OCI-LY3 (cell line): ENCODE results near the gene BAD.

ENCODE experiments used
- H2AFZ ChIP-seq: fragments of 200-600, 300-600 bp; shearing (Covaris generic); 2 replicates; pipeline ENCODE4 v1.6.0; 2014; ENCODE audit warnings: antibody characterized with exemption, low read depth, low read length
- H3K27ac ChIP-seq: fragments of 200-600, 300-600 bp; sonication (generic); 2 replicates; pipeline ENCODE4 v1.5.1; 2014; ENCODE audit warnings: mild to moderate bottlenecking, low read length, moderate library complexity, mixed read lengths
- H3K27me3 ChIP-seq: fragments of 200-600, 300-600 bp; sonication (generic); 2 replicates; pipeline ENCODE4 v1.6.1; 2014; ENCODE audit warnings: low read depth, low read length, mixed read lengths
- H3K36me3 ChIP-seq: fragments of 200-600, 300-600 bp; sonication (generic); replicated peaks from 2 replicates; pipeline ENCODE3; 2014; ENCODE audit warnings: low read depth, low read length, mixed read lengths
- H3K4me1 ChIP-seq: fragments of 300-600, 200-600 bp; sonication (generic); 2 replicates; pipeline ENCODE4 v1.6.1; 2014; ENCODE audit warnings: low read length, mixed read lengths
- H3K4me2 ChIP-seq: fragments of 200-600, 300-600 bp; sonication (generic); 2 replicates; pipeline ENCODE4 v1.6.1; 2014; ENCODE audit warnings: low read length, mixed read lengths
- H3K4me3 ChIP-seq: fragments of 300-600, 200-600 bp; sonication (generic); 2 replicates; pipeline ENCODE4 v1.5.1; 2014; ENCODE audit warnings: antibody characterized with exemption, mild to moderate bottlenecking, low read length, moderate library complexity
- H3K79me2 ChIP-seq: fragments of 300-600, 200-600 bp; shearing (Covaris generic); 2 replicates; pipeline ENCODE4 v1.6.1; 2014; ENCODE audit warnings: mild to moderate bottlenecking, low read length, mixed read lengths
- H3K9ac ChIP-seq: fragments of 300-600, 200-600 bp; shearing (Covaris generic); 2 replicates; pipeline ENCODE4 v1.6.0; 2014; ENCODE audit warnings: mild to moderate bottlenecking, low read length, moderate library complexity
- H3K9me3 ChIP-seq: fragments of 200-600, 300-600 bp; shearing (Covaris generic); 2 replicates; pipeline ENCODE4 v1.6.1; 2014; ENCODE audit warnings: low read length, mixed read lengths; ENCODE audit not compliant: insufficient read depth
- H4K20me1 ChIP-seq: fragments of 200-600, 300-600 bp; sonication (generic); 2 replicates; pipeline ENCODE4 v1.6.1; 2016; ENCODE audit warnings: low read length, mixed read lengths; ENCODE audit not compliant: insufficient read depth
- EZH2phosphoT487 ChIP-seq: fragments of 200-600 bp; shearing (Covaris generic); IDR thresholded peaks from 2 replicates; pipeline ENCODE4 v1.6.1; 2018; ENCODE audit warnings: antibody characterized with exemption, mixed run types, low read depth
- TF ChIP-seq, protein P1 (sequence below): fragments of 200-600, 300-600 bp; sonication (generic); IDR thresholded peaks from 2 replicates; pipeline ENCODE4 v1.5.1; 2014; ENCODE audit warnings: antibody characterized with exemption, low read length, low read depth

Gene BAD

DNA sequence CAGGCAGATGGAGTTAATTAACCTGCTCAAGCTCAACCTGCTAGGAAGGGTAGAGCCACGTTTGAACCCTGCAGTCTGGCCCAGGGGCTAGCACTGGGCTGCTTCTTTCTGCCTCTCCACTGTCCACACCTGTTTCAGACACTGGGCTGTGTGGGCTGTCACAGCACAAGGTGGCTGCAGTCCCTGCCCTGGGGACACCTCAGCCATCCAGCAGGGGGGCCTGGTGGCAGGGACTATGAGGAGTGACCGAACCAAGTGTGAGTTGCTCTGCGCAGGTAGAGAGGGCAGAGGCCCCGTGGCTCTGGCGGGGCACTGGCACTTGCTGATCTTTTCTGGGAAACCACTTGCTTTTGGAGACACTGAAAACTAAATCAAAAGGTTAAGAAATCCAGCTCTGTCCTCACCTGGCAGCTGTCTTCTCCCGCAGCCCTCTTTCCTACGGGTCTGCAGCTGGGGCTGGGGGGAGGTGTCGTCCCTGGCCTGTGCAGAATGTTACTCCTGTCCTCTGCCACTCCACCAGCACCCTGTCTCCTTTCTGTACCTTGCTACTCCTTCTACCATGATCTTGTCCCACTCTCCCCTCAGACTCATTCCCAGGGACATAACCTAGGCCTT lies 5.8 kb downstream of the BAD start:
- Histone ChIP-seq H3K9ac (no peak overlapping the region), H3K27ac (no peak overlapping the region), H3K79me2 (peaks cover 5% of the 10 kb centered on the region; the same call in 1 of the 2 replicates), H3K9me3 (no peaks in the 10 kb centered on the region), H2AFZ (no peak overlapping the region), H3K27me3 (no peaks in the 10 kb centered on the region), H4K20me1 (no peaks in the 10 kb centered on the region), H3K4me1 (peaks cover 13% of the 10 kb centered on the region; the same call in 1 of the 2 replicates), H3K4me3 (no peak overlapping the region), H3K36me3 (peaks cover 18% of the 10 kb centered on the region), H3K4me2 (no peak overlapping the region)
- TF ChIP-seq EZH2phosphoT487, result no peak
- TF ChIP-seq, protein P1, sequence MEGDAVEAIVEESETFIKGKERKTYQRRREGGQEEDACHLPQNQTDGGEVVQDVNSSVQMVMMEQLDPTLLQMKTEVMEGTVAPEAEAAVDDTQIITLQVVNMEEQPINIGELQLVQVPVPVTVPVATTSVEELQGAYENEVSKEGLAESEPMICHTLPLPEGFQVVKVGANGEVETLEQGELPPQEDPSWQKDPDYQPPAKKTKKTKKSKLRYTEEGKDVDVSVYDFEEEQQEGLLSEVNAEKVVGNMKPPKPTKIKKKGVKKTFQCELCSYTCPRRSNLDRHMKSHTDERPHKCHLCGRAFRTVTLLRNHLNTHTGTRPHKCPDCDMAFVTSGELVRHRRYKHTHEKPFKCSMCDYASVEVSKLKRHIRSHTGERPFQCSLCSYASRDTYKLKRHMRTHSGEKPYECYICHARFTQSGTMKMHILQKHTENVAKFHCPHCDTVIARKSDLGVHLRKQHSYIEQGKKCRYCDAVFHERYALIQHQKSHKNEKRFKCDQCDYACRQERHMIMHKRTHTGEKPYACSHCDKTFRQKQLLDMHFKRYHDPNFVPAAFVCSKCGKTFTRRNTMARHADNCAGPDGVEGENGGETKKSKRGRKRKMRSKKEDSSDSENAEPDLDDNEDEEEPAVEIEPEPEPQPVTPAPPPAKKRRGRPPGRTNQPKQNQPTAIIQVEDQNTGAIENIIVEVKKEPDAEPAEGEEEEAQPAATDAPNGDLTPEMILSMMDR, result no peak

DNA sequence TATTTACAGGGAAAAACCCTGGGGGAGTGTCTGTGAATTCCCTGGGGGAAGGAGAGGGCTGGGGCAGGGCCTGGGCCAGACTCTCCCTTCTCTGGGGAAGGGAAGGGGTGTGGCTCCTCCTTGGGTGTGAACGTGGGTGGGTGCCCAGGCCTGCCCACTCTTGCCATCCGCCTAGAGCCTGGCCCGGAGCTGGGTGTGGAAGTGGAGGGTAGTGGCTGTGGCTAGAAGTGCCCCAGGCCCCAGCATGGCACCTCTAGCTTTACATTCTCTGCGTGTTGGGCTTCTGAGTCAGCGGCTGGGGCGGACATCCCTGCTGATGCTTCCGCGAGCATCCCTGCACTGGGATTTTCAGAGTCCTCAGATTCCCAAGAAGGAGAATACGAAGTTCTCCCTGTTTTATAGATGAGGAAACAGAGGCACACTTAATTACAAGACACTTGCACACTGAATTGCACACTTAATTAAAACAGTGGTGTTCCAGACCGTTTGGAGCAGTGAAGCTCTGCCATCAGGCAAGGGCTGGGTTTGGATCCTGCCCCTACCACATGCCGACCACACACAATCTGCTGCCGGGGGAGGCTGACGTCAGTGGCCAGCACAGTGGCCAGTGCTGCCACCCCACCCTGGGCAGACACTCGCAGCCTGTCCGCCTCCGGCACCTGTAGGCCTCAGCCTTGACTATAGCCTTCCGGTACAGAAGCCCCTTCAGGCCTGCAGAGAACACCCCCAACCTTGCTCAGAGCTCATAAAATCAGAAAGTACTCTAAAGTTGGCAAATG lies 7.6 kb downstream of the BAD start:
- H3K36me3 ChIP-seq, result peaks cover 12% of the 10 kb centered on the region
- no peaks in the 10 kb centered on the region for H3K27me3 ChIP-seq
- H3K9ac ChIP-seq, result no peak overlapping the region
- H3K79me2 ChIP-seq, result peaks cover 9% of the 10 kb centered on the region
- peaks cover 19% of the 10 kb centered on the region; the same call in 1 of the 2 replicates for H3K4me1 ChIP-seq
- H4K20me1 ChIP-seq, result no peaks in the 10 kb centered on the region
- no peaks in the 10 kb centered on the region for H3K9me3 ChIP-seq
- no peak overlapping the region for H3K27ac ChIP-seq
- H2AFZ ChIP-seq, result no peak overlapping the region
- H3K4me3 ChIP-seq, result no peak overlapping the region
- no peak for TF ChIP-seq EZH2phosphoT487
- TF ChIP-seq, protein P1, result no peak
- no peak overlapping the region for H3K4me2 ChIP-seq

DNA sequence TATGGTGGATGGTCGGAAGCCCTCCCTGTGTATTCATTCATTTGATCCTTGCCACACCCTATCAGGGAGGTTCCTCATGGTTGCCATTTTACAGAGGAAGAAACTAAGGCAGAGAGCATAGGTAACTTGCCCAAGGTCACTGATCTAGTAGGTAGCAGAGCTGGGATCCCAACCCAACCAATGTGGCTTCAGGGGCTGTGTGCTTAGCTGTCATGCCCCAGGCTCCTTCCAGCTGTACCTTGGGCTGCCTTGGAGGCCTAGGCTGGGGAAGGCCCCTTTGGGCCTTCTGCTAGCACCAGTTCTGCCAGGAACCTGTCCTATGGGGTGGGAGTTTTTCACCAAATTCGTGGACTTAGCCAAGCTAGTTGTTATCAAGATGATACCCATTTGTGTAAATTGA lies 8.6 kb downstream of the BAD start:
- no peak overlapping the region for H2AFZ ChIP-seq
- H3K4me2 ChIP-seq, result no peak overlapping the region
- H3K79me2 ChIP-seq, result peaks cover 13% of the 10 kb centered on the region
- peaks cover 12% of the 10 kb centered on the region for H3K36me3 ChIP-seq
- no peaks in the 10 kb centered on the region for H4K20me1 ChIP-seq
- TF ChIP-seq EZH2phosphoT487, result no peak
- TF ChIP-seq, protein P1, result no peak
- no peak overlapping the region for H3K9ac ChIP-seq
- no peaks in the 10 kb centered on the region for H3K9me3 ChIP-seq
- H3K27me3 ChIP-seq, result no peaks in the 10 kb centered on the region
- H3K4me1 ChIP-seq, result peaks cover 21% of the 10 kb centered on the region; the same call in 1 of the 2 replicates
- H3K4me3 ChIP-seq, result no peak overlapping the region
- H3K27ac ChIP-seq, result no peak overlapping the region

DNA sequence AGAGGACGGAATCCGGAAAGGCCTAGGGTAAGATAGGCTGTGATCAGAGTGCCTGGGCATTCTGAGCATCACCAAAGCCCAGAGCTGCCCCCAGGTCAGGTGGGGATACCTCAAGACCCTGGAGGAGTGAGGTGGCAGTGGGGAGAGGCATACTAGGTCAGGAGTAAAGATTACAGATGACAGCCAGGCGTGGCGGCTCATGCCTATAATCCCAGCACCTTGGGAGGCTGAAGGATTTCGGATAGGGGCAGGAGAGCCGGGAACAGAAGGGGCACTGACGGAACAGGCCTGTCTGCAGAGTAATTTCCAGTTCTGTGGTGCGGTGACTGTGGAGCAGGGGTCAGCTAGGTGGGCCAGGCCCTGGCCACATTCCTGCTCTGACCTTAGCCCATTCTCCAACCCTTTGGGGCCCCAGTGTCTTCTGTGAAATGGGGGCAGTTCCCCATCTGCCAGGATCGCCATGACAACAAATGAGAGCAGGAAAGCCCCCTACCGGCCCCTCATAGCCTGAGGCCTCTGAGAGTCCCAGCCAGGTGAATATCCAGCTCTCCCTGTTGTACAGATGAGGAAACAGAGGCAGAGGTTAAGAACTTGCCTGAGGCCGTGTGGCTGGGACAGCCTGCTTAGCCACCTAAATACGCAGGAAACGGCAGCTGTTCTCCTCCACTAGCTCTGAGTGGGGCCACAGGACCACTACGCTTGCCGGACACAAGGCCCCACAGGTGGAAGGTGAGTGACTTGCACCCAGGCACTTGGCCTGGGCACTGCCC lies 9.2 kb downstream of the BAD start:
- Histone ChIP-seq H3K9me3 (no peaks in the 10 kb centered on the region), H4K20me1 (no peaks in the 10 kb centered on the region), H3K27me3 (no peaks in the 10 kb centered on the region), H3K27ac (no peak overlapping the region), H2AFZ (no peak overlapping the region), H3K4me1 (peaks cover 21% of the 10 kb centered on the region; the same call in 1 of the 2 replicates), H3K9ac (no peak overlapping the region), H3K4me2 (peak overlapping the region; percentile 5; the same call in 1 of the 2 replicates), H3K79me2 (peaks cover 13% of the 10 kb centered on the region), H3K36me3 (peaks cover 12% of the 10 kb centered on the region), H3K4me3 (no peak overlapping the region)
- no peak for TF ChIP-seq EZH2phosphoT487
- TF ChIP-seq, protein P1, result no peak
